GM18526 (cell line): Measurements from ENCODE around the gene SNED1.

Source experiments
- POLR2A ChIP-seq: IDR thresholded peaks from 3 replicates; pipeline ENCODE4 v1.6.1; 2011; ENCODE audit not compliant: insufficient read length; ENCODE audit errors: extremely low read depth

Gene SNED1

GRCh38 chr2:240957656-240958365 is 40.6 kb upstream of the SNED1 start:
- TF ChIP-seq POLR2A: no peak

- TF ChIP-seq POLR2A: no peak
Observed at GRCh38 chr2:240958366-240959213, 39.8 kb upstream of the SNED1 start.

DNA sequence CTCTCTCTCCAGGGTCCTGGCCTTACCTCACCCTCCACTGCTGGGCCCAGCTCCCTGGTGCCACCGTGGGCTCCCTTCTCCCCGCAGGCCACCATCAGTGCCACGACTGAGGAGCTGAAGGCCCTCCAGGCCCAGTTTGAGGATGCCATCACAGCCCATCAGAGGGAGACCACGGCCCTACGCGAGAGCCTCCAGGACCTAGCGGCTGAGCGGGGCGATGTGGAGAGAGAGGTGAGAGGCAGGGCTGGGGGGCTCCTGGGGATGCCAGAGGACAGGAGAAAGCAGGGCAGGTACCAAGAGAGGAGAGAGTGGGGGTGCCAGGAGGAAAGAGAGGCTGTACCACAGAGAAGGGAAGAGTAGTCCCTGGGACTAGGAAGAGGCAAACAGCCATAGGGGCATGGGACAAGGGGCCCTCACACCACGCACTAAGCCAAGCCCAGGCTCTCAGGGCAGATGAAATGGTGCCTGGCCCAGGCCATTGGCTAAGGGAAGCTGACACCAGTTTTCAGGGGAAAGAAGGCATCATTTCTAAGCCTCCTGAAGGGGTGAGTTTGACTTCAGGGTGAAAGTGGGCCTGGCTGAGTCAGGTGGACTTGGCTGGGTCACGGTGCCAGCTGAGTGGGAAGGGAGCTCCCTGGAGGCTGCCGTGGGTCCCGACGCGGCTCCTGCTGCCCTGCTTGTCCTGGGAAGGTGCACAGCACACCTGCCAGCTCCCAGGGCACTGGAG is 39.0 kb upstream of the SNED1 start:
- no peak for TF ChIP-seq POLR2A

DNA sequence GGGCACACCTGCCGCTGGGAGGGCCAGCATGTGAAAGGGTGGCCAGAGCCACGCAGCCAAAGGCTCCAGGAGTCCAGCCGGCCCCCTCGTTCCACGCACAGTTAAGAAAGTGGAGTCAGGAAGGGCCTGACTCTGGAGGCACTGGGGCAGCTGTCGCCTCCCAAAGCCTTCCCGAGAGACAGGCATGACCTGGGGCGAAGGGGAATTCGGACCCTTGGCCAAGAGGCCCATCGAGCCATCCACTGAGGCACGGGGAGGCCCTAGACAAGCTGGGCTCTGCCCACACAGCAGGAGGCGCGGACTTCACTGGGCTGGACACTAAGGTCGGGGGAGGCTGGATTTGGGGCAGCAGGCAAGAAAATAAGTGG is 38.5 kb upstream of the SNED1 start:
- no peak for TF ChIP-seq POLR2A

DNA sequence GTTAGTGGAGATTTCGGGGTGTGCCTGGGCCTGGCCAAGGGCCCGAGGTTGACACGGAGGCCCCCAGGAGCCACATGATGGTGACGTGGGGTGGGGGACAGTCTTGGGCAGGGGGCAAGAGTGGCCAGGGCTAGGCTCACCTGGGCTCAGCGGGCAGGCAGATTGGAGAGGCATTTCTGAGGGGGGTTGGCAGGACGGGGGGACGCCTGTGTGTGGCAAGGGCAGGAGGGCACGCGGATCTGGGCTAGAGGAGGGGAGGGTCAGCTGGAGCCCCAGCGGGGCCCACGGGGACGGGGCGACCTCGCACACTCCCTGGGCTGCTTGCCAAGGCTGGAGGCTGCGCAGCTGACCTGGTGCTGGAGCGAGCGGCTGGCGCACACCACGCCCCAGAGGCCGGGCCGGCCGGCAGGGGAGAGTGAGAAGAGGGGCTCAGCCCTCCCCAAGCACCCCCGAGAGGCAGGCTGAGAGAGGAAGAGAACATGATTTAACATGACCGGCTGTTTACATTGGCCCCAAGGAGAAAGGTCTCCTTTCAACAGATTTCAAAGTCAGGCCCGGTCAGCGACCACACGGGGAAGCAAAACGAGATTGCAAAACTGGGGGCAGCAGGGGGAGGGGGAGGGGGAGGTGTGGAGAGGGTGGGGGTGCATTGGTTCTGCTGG is 38.0 kb upstream of the SNED1 start:
- no peak for TF ChIP-seq POLR2A

GRCh38 chr2:240960971-240961876 is 37.2 kb upstream of the SNED1 start:
- no peak for TF ChIP-seq POLR2A

GRCh38 chr2:240961910-240962299 is 36.5 kb upstream of the SNED1 start:
- TF ChIP-seq POLR2A: no peak

- TF ChIP-seq POLR2A: no peak
Observed at GRCh38 chr2:240962300-240963064, 35.9 kb upstream of the SNED1 start.

GRCh38 chr2:240963065-240963867 is 35.2 kb upstream of the SNED1 start:
- no peak for TF ChIP-seq POLR2A

- TF ChIP-seq POLR2A: no peak
Observed at GRCh38 chr2:240963868-240964703, 34.3 kb upstream of the SNED1 start.

DNA sequence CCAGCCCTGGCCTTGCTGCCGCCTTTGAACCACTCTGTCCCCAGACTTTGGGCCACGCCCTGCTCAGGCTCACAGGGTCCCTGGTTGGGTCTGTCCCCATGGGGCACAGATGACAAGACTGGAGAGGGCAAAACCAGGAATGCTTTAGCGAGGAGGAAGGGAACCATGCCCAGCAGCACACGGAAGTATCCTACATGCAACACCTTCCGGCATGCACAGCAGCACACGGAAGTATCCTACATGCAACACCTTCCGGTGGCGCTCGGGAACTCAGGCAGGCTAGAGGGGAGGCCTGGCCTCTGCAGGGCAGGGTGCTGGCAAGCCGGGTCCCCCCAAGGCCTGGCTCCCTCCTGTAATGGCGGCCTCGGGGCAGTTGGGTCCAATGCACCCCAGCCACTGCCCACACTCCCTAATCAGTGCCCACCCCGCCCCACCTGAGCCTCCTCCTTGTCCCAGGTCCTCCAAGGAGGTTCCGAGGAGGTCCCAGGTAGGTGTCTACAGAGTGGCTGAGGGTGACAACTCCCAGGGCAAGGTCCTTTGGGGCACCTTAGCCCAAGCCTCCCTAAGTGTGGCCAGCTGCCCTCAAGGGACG is 33.6 kb upstream of the SNED1 start:
- TF ChIP-seq POLR2A: no peak

DNA sequence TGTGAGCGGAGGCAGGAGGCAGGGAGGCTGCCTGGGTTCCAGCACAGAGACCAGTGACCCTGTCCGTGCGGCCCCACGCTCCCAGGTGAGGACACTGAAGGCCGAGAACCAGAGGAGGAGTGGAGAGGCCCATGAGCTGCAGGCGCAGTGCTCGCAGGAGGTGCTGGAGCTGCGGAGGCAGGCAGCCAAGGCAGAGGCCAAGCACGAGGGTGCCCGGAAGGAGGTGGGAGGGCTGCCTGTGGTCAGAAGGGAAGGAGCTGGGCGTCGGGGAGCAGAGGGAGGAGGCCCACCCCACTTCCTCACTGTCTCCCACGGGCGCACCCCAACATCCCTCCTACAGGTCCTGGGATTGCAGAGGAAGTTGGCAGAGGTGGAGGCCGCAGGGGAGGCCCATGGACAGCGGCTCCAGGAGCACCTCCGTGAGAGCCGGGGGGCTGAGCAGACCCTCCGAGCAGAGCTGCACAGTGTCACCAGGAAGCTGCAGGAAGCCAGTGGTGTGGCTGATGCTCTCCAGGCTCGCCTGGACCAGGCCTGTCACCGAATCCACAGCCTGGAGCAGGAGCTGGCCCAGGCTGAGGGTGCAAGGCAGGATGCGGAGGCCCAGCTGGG is 33.0 kb upstream of the SNED1 start:
- no peak for TF ChIP-seq POLR2A
